Measurements from ENCODE around the gene C2orf49. TPM values are rescaled to one million over a fixed set of nuclear protein-coding genes. Genes with fewer than 3 reads are reported as not detected.

C2orf49 gene
- total and polyA plus RNA-seq, 10 of the 15 experiments (the other 5 are each of a cell fraction or from before 2014, with no cell fraction given): 7.2 to 24.2 (median 15.5) TPM

DNA sequence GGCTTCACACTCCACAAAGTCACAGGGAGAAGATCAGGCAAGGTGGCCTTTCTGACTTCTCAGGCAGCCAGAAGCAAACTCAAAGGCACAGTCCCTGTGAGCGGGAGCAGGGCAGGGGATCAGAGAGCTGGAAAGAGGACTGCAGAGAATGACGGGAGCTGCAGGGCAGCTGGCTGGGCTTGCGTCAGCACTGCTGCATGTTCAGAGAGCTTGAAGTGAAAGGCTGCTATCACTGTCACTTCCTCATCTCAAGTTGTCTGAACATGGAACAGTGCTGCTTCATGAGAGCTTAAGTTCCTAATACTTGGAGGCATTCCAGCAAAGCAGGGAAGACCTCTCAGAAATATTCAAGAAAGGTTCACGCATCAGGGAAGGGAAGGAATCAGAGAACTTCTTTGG is 28.2 kb upstream of the C2orf49 start:
- 98% methylated on average over 4 of the region's 4 CpGs for WGBS (ENCODE audit: insufficient coverage, insufficient replicate concordance, low lambda C conversion rate, missing lambda C conversion rate)
- intact Hi-C loops (cut with micrococcal nuclease; ENCODE audit: unreplicated experiment) (no loop called here), in situ Hi-C loops (cut with MboI) (no loop called here)
- Histone ChIP-seq H3K4me2 (ENCODE audit: control insufficient read depth, insufficient read depth) (no peak overlapping the region), H3K27ac (ENCODE audit: control insufficient read depth, insufficient read depth) (no peak overlapping the region), H3K9me3 (replicated peaks; ENCODE audit: control insufficient read depth, insufficient read depth, low read length) (no peaks in the 10 kb centered on the region; the same call in 2 of the 3 replicates), H3K4me1 (ENCODE audit: control insufficient read depth, insufficient read depth, low read length) (peaks cover 5% of the 10 kb centered on the region), H4K20me1 (ENCODE audit: control insufficient read depth, insufficient read depth) (no peaks in the 10 kb centered on the region), H3K27me3 (replicated peaks in 1 of 2; ENCODE audit: control insufficient read depth in 2 of 2, insufficient read depth in 2 of 2, low read length in 1 of 2) (no peaks in the 10 kb centered on the region), H3K4me3 (no peak overlapping the region), H2AFZ (ENCODE audit: control insufficient read depth, low read depth, low read length) (no peak overlapping the region), H3K9ac (ENCODE audit: control insufficient read depth, insufficient read depth, low read length) (no peak overlapping the region), H3K79me2 (ENCODE audit: control insufficient read depth, insufficient read depth, low read length) (peaks cover 35% of the 10 kb centered on the region), H3K36me3 (ENCODE audit: control insufficient read depth in 2 of 2, insufficient read depth in 2 of 2, low read length in 1 of 2) (peaks cover 3 to 10% of the 10 kb centered on the region in 2 experiments; a peak in 3 of 4 replicates)
- 0 out of 2 replicates have a peak, but pooled peaks have one; percentile 31 for TF ChIP-seq SPI1 (IDR thresholded peaks at IDR 0.05; ENCODE audit: borderline replicate concordance, insufficient read depth, low read depth, low read length)
- no peak for TF ChIP-seq ZNF622 (IDR thresholded peaks at IDR 0.05)
- no TSS peak for BruUV-seq (replicated peaks)
- no peak for DNase-seq (ENCODE audit: low read depth, low spot score)
- FAIRE-seq: no peak
- ATAC-seq: no peak
- ChIA-PET SMC1A (ENCODE audit: uncharacterized antibody, unreplicated experiment) (interaction anchor here (1.3 kb wide), 1 partner anchor 13 kb away, joined by 3 read pairs; no protein-coding TSS in a partner anchor), RAD21 (ENCODE audit: unreplicated experiment) (no interaction called here), POLR2A (interaction anchor here (0.8 kb wide), 1 partner anchor 32 kb away, joined by 3 read pairs; no protein-coding TSS in a partner anchor), CTCF (interaction anchor here (1.2 to 2.6 kb wide), 3 partner anchors 15 to 194 kb away, joined by 3 to 15 read pairs (median 3); no protein-coding TSS in a partner anchor)

DNA sequence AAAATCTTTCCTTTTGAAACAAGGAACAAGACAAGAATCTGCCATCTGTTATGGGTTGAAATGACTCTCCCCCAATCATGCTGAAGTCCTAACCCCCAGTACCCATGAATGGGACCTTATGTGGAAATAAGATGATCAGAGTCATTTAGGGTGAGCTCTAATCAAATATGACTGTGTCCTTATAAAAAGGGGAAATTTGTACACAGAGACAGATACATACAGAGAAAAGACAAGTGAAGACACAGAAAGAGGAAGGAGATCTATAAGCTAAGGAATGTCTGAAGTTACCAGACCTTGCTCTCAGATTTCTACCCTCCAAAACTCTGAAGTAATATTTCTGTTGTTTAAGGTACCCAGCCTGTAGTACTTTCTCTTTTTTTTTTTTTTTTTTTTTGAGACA is 23.5 kb upstream of the C2orf49 start:
- ChIA-PET POLR2A (interaction anchor here (0.6 to 1.1 kb wide), 3 partner anchors 15 to 243 kb away, joined by 3 to 4 read pairs (median 4); no protein-coding TSS in a partner anchor), RAD21 (ENCODE audit: unreplicated experiment) (interaction anchor here (0.7 kb wide), 1 partner anchor 17 kb away, joined by 4 read pairs; no protein-coding TSS in a partner anchor), CTCF (no interaction called here), SMC1A (ENCODE audit: uncharacterized antibody, unreplicated experiment) (interaction anchor here (0.8 to 1.4 kb wide), 4 partner anchors 8 to 16 kb away, joined by 3 to 4 read pairs (median 3); partner anchors contain the start of gene TGFBRAP1)
- H3K27me3 ChIP-seq (replicated peaks in 1 of 2; ENCODE audit: control insufficient read depth in 2 of 2, insufficient read depth in 2 of 2, low read length in 1 of 2): no peaks in the 10 kb centered on the region
- intact Hi-C loops (cut with micrococcal nuclease; ENCODE audit: unreplicated experiment) (no loop called here), in situ Hi-C loops (cut with MboI) (no loop called here)
- DNase-seq (ENCODE audit: low read depth, low spot score) (no peak), ATAC-seq (peak; percentile 61), FAIRE-seq (no peak)
- H2AFZ ChIP-seq (ENCODE audit: control insufficient read depth, low read depth, low read length): no peak overlapping the region
- no peaks in the 10 kb centered on the region; the same call in 1 of the 3 replicates for H3K9me3 ChIP-seq (replicated peaks; ENCODE audit: control insufficient read depth, insufficient read depth, low read length)
- no peak overlapping the region for H3K9ac ChIP-seq (ENCODE audit: control insufficient read depth, insufficient read depth, low read length)
- H3K27ac ChIP-seq (ENCODE audit: control insufficient read depth, insufficient read depth): no peak overlapping the region
- no peak for TF ChIP-seq NBN (IDR thresholded peaks at IDR 0.05)
- 0 out of 2 replicates have a peak, but pooled peaks have one; percentile 12 for TF ChIP-seq JUNB (IDR thresholded peaks at IDR 0.05)
- no peaks in the 10 kb centered on the region for H4K20me1 ChIP-seq (ENCODE audit: control insufficient read depth, insufficient read depth)
- H3K4me2 ChIP-seq (ENCODE audit: control insufficient read depth, insufficient read depth): no peak overlapping the region
- peaks cover 65% of the 10 kb centered on the region for H3K79me2 ChIP-seq (ENCODE audit: control insufficient read depth, insufficient read depth, low read length)
- no TSS peak for BruUV-seq (replicated peaks)
- H3K4me3 ChIP-seq: no peak overlapping the region
- H3K4me1 ChIP-seq (ENCODE audit: control insufficient read depth, insufficient read depth, low read length): peaks cover 16% of the 10 kb centered on the region
- H3K36me3 ChIP-seq (ENCODE audit: control insufficient read depth in 2 of 2, insufficient read depth in 2 of 2, low read length in 1 of 2): peaks cover 0 to 3% of the 10 kb centered on the region in 2 experiments; a peak in 2 of 4 replicates

All from GM12878 (cell line).